HPDE6-E6E7 (cell line): ENCODE measurements around the gene ADAMTS17.
A peak's percentile ranks its signal among the peaks of the same experiment; 100 is the strongest.

ENCODE experiments used
- DNase-seq: peaks from one replicate; pipeline ENCODE4 v3.0.0; 2011; ENCODE audit warnings: missing footprints; ENCODE audit errors: extremely low spot score

ADAMTS17 gene

DNA sequence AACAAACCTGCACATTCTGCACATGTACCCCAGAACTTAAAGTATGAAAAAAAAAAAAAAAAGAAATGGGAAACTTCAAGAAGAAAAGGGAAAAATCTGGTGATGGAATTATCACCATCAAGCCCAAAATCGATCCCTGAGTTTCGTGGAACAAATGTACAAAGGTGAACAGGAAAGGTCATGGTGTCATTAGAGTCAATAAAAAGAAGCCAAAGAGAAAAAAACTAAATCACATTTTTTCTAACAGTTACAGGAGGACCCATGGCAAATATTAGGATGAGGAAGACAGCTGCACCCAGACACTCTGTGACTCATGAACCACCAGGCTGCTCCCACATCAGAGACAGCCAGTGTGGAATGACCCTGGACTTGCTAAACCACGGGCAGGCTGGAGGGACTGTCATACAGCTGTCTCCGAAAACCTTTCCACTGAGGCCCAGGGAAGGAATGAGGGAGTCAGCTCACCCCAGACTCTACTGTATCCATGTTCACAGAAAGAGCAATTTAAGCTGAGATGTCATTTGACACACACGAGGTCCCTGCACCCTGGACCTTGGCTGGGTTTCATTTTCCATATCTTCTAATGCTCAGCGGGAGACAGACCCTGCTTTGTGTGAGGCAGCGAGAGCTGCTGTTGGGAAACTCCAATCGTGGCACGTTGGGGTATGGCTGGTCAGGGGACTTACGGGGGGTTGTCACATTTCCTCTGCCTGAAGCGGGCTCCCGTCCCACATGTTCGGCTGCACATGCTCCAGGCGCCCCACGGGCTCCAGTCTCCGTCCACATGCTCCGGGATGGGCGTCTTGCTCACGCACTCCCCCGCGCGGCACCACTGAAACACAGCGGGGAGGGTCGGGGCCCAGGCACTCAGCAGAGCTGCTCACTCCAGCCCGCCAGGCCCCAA, 210.2 kb downstream of the ADAMTS17 start:
- peak; percentile 88 for DNase-seq

GRCh38 chr15:100129677-100130076, 212.1 kb downstream of the ADAMTS17 start:
- no peak for DNase-seq

- DNase-seq = no peak
Measured at GRCh38 chr15:100125401-100126191, 216.2 kb downstream of the ADAMTS17 start.

GRCh38 chr15:100124936-100125335, 216.8 kb downstream of the ADAMTS17 start:
- DNase-seq = no peak

DNA sequence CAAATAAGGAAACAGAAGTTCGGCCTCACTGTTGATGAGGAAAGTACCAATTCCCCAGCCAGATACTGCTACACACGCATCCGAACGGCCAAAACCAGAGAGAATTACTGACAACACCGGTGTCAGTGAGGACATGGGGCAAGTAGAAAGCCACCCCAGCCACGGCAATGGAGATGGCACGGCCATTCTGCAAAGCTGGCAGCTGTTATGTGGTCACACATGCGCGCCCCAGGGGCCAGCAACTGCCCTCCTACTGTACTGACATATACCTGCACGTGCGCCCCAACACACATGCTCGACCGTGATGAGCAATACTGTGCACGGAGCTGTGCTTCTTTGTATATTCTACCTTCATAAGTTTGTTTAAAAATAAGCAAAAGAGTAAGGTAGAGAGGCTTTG, 217.4 kb downstream of the ADAMTS17 start:
- no peak for DNase-seq

DNA sequence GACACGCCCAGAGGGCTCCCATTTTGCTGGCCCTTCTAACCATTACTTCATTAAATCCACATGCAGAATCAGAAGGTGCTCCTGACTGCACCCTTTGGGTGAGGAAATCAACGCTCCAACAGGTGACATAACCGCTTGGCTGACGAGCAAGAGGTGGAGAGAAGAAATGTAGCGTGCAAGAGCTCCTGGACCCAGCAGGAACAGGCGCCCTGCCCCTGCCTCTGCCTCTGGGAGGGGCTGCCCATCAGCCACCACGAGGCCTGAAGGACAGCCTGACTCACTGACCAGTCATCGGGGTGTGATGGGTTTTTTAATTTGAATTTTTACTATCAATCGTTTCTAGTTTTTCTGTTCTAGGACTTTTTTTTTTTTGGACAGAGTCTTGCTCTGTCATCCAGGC, 218.2 kb downstream of the ADAMTS17 start:
- DNase-seq = no peak

DNA sequence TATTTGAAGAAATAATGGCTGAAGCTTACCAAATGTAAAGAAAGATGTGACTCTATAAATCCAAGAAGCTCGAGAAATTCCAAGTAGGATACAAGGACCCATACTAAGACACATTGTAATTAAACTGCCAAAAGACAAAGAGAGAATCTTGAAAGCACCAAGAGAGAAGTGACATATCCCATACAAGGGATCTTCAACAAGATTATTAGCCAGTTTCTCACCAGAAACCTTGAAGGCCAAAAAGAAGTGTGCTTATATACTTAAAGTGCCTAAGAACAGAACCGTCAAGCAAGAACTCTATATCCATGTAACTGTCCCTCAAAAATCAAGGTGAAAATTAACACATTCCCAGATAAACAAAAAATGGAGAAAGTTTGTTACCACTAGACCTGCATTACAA, 220.5 kb downstream of the ADAMTS17 start:
- DNase-seq = no peak

- no peak for DNase-seq
Measured at GRCh38 chr15:100120111-100120510, 221.7 kb downstream of the ADAMTS17 start.

DNA sequence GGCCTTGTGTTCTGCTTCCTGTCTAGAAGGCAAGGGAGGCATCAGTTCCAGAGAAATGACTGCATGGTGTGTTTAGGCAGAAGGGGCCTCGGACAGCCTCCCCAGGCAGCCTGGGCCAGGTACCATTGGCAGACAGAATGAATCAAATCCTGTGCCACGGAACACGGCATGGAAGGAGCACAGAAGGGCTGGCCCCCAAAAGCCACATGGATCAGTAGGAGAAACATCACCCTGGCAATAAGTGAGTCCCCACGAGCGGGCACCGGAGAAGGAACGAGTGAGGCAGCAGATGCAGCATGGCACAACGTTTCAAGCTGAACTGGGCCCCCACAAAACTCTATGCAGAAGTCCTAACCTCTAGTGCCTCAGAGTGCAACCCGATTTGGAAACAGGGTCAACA, 223.2 kb downstream of the ADAMTS17 start:
- no peak for DNase-seq

DNA sequence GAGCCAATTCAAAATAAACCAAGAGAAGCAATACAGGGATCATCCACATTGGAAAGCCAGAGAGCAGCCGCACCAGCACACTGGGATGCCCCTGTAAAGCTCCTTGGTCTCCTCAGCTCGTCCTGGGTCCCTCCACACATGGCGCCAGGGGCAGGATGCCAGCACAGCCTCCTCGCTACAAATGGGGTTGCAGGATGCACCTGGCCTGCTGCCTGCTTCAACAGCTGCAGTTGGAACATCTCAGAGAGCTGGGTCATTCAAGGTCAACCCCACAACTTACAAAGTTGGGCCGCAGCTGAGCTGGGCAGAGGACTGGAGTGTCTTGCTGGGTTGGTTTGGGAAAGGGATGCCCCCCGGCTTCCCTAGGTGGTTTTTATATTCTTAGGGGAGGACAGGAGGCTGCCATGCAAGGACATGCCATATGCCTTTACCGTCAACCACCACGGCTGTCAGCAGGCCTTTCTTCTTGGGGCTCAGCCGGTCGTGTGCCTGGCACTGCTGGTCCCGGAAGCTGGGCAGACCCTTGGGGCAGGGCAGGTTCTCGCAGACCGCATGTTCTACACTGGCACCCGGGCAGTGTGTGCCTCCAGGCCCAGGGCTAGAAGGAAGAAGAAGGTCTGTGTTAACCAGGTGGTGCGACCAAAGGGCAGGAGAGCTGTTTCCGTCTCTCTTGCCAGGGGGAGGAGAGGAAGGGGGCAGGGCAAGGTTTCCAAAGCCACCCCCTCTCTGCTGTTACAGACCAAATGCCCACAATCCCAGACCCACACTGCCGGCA, 225.2 kb downstream of the ADAMTS17 start:
- DNase-seq = no peak

- peak; percentile 79 for DNase-seq
Measured at GRCh38 chr15:100115711-100116090, 226.1 kb downstream of the ADAMTS17 start.

DNA sequence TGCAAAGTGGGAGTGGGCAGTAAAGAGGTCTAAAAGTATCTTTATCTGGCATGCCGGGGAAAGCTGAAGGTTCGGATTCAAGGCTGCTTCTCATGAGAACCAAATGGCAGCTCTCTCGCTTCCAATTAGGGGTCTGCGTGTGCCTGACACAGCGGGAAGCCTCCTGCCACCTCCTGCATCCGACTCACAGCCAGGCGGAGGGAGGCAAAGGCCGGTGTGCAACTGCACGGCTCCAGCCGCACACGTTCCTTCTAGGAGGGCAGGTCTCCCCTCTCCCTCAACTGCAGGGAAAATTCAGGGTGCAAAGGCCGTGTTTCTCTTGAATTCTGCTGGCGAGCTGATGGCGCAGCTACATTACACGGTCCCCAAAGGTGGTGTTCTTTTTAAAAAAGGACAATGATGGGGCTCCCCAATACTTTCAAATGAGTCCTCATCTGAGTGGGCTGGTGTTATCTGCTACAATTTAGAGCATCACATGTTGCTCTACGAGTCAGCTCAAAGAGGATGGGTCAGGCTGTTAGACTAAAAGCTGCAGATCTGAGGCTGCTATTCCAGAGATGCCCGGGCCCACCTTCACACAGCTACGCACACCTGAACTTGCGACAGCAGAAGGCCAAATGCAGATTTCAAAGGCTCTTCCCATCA, 226.6 kb downstream of the ADAMTS17 start:
- DNase-seq = no peak

- no peak for DNase-seq
Measured at GRCh38 chr15:100114571-100114970, 227.2 kb downstream of the ADAMTS17 start.

DNA sequence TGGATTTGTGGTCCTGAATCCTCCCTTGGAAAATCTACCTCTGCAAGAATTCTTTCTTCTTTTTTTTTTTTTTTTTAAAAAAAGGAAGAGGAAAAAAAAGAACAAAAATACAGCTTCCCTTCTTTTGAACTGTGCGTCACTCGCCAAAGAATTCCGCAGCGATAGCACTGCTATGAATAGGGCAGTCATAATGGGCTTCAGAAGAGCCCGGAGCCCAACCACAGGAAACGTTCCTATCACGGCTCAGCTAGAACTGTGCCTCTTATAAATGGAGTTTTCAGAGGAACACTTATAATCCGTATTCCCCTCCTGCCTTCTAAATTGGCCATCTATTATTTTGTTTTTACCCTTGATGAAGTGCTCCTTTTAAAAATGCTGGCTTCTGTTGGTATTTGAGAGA, 227.7 kb downstream of the ADAMTS17 start:
- DNase-seq = no peak

DNA sequence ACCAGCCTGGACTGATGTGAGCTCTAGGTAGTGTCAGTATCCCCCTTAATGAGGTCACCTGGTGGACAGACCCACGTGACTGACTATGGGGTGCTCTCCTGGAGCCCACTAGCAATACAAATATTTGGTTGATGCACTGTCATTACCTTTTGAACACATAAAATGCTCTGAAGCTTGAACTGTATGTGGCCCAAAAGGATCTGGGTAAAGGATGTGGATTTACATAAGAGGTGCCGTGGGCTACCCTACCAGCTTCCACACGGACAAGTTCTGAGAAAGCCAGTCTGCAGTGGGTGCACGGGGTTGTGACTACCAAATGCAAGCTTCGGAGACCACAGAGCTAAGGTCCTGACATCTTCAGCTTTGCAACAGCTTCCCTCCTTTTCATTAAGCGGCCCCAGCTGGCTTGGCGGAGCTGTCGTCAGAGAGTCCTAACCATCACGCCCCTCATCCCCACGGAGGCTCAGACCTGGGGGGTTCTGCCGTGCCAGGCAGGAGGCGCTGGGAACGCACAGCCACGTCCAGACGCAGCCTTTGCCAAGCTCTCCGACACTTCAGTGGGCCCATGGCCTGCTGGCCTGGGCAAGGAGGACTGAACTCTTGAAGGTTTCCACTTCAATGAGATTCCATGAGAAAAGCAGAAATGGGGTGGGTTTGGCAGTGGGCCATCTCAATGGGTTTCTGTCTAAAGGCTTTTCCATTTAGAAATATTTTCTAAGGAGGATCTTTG, 228.3 kb downstream of the ADAMTS17 start:
- no peak for DNase-seq

DNA sequence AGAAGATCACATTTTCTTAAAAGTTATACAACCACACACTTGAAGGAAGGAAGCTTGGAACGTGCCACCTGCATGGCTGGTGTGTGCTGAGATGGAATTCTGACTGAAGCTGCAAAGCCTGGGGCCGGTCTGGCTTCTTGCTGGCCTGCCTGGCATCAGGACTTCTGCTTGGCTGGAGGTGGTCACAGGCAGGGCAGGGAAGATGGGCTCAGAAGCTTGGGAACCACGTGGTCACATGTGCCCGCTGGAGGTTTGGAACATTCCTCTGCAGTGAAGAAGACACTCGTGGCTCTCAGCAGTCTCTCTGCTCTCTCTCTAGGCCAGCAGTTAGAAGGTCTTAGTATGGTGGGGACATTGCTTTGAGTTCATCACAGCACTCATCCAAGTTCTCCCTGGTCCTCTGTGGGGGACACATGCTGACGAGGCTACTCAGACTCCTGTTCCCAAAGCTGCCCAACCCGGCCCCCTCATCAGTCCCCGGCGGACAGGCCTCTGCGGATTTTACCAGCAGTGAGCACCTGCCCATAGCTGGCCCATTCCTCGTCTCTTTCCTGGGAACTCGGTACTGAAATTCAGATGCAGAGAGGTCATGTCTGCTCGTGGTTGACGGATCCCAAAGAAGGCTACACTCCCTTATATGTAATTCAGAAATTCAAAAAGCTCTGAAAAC, 229.0 kb downstream of the ADAMTS17 start:
- DNase-seq = no peak

DNA sequence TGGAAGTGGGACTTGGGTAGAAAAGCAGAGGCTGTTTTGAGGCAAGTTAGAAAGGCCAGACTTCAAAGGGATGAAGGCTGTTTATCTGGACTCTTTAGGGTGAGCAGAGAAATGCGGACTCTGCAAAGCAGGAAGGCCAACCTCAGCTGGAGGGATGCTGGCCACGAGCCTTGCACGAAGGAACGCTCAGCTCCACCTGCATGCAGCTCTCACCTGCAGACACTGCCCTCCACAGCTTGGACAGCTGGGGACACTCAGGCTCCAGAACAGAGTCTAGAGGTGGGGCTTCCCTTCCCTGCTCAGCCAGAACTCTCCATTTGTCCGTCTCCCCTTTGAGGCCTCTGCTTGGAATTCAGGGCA, 229.7 kb downstream of the ADAMTS17 start:
- DNase-seq = no peak

- DNase-seq = peak; percentile 84
Measured at GRCh38 chr15:100111125-100112060, 230.4 kb downstream of the ADAMTS17 start.

- DNase-seq = no peak
Measured at GRCh38 chr15:100109486-100110035, 232.2 kb downstream of the ADAMTS17 start.
